Breast epithelium (tissue), 4 donors: ENCODE results near the gene OR10H1. TPM values are rescaled to one million over a fixed set of nuclear protein-coding genes. Genes with fewer than 3 reads are reported as not detected.

Source experiments
- DNase-seq, 2 donors: peaks; one replicate each; pipeline ENCODE4 v3.0.0-alpha.2; 2019; ENCODE audit warnings: low spot score in 2 of 2
- H3K27ac ChIP-seq, 2 donors: fragments of 200-600 bp; sonication (generic) in 1 of 2; one replicate each; pipeline ENCODE4 v1.5.1; 2016 to 2019; ENCODE audit warnings: mild to moderate bottlenecking in 1 of 2
- H3K27me3 ChIP-seq, 2 donors: fragments of 200-600 bp; sonication (generic) in 1 of 2; one replicate each; pipeline versions ENCODE4 v1.5.1 to v1.6.0; 2017 to 2019; ENCODE audit warnings: control low read depth in 1 of 2, mild to moderate bottlenecking in 1 of 2
- H3K36me3 ChIP-seq: fragments of 200-600 bp; one replicate; pipeline ENCODE4 v1.5.1; 2019
- H3K4me1 ChIP-seq, 2 donors: fragments of 200-600 bp; sonication (generic); one replicate each; pipeline ENCODE4 v1.5.1; 2016 to 2019; ENCODE audit warnings: control low read depth in 1 of 2
- H3K4me3 ChIP-seq, 3 donors: fragments of 200-600 bp; sonication (generic); 1 replicate in 2 of 3; 2 replicates in 1 of 3; pipeline ENCODE4 v1.5.1; 2016 to 2019; ENCODE audit warnings: mild to moderate bottlenecking in 3 of 3, moderate library complexity in 2 of 3
- H3K9me3 ChIP-seq, 2 donors: fragments of 200-600 bp; sonication (generic) in 1 of 2; one replicate each; pipeline ENCODE4 v1.5.1; 2016 to 2019; ENCODE audit warnings: control low read depth in 1 of 2
- CTCF ChIP-seq, 3 donors: fragments of 450-650 bp; IDR thresholded peaks; one replicate each; pipeline ENCODE4 v1.5.1; 2016 to 2017; ENCODE audit warnings: antibody characterized with exemption in 3 of 3, mild to moderate bottlenecking in 3 of 3, moderate library complexity in 3 of 3
- POLR2A ChIP-seq: fragments of 450-650 bp; IDR thresholded peaks from one replicate; pipeline ENCODE4 v1.6.1; 2016; ENCODE audit warnings: antibody characterized with exemption, mild to moderate bottlenecking, moderate library complexity
- POLR2AphosphoS5 ChIP-seq, 3 donors: sonication (generic); formaldehyde crosslinking; IDR thresholded peaks; one replicate each; pipeline ENCODE4 v1.6.1; 2017; ENCODE audit warnings: antibody characterized with exemption in 3 of 3
- intact Hi-C: fragments of 100-400 bp; cut with DNase I; formaldehyde crosslinking; loops from one replicate; pipeline ENCODE4 v1.15.1; 2023; ENCODE audit warnings: low total_unique reads
- total RNA-seq, 3 donors: library from RNA; depleted of rRNA; stranded (reverse); fragments of >200 nt; gene quantifications; one replicate each; pipeline ENCODE4 v1.1.0, GENCODE V29; 2016

OR10H1 gene
- not detected for total RNA-seq

- no peak within 1 kb of the TSS for H3K27ac ChIP-seq
- H3K4me3 ChIP-seq, result no peak within 1 kb of the TSS
- TF ChIP-seq POLR2A (no peak), CTCF (IDR thresholded peaks at IDR 0.05) (no peak), POLR2AphosphoS5 (IDR thresholded peaks at IDR 0.05) (no peak)
- no peaks in the 10 kb centered on the region for H3K36me3 ChIP-seq
- intact Hi-C loops, result no loop called here
- peaks cover 0 to 8% of the 10 kb centered on the region in 2 donors for H3K27me3 ChIP-seq
- H3K9me3 ChIP-seq, result no peaks in the 10 kb centered on the region
- H3K4me1 ChIP-seq, result no peaks in the 10 kb centered on the region
- DNase-seq, result no peak
Measured at GRCh38 chr19:15815306-15815705, at the start of gene OR10H1. Gene OR10H1, minus strand, starts transcription at chr19:15815664. Its CDS starts 7,627 bp downstream, at chr19:15808037.

GRCh38 chr19:15864824-15865223, 49.4 kb upstream of the OR10H1 start:
- Histone ChIP-seq H3K4me1 (no peaks in the 10 kb centered on the region), H3K27me3 (peaks cover 0 to 11% of the 10 kb centered on the region in 2 donors), H3K4me3 (no peak overlapping the region), H3K27ac (no peak overlapping the region), H3K9me3 (no peaks in the 10 kb centered on the region), H3K36me3 (no peaks in the 10 kb centered on the region)
- intact Hi-C loops, result loop anchor here (5.0 kb wide), 1 partner anchor 187 kb away; no protein-coding TSS in a partner anchor
- no peak for DNase-seq
- TF ChIP-seq CTCF (IDR thresholded peaks at IDR 0.05) (no peak), POLR2A (no peak), POLR2AphosphoS5 (IDR thresholded peaks at IDR 0.05) (no peak)

GRCh38 chr19:15863272-15863671, 47.8 kb upstream of the OR10H1 start:
- peaks cover 0 to 11% of the 10 kb centered on the region in 2 donors for H3K27me3 ChIP-seq
- DNase-seq, result no peak
- H3K4me1 ChIP-seq, result no peaks in the 10 kb centered on the region
- H3K9me3 ChIP-seq, result no peaks in the 10 kb centered on the region
- H3K27ac ChIP-seq, result no peak overlapping the region
- no peaks in the 10 kb centered on the region for H3K36me3 ChIP-seq
- intact Hi-C loops, result no loop called here
- no peak for TF ChIP-seq POLR2A
- H3K4me3 ChIP-seq, result no peak overlapping the region

- intact Hi-C loops, result no loop called here
- Histone ChIP-seq H3K4me3 (no peak overlapping the region), H3K27me3 (peaks cover 0 to 11% of the 10 kb centered on the region in 2 donors), H3K36me3 (no peaks in the 10 kb centered on the region), H3K27ac (no peak overlapping the region), H3K9me3 (no peaks in the 10 kb centered on the region), H3K4me1 (no peaks in the 10 kb centered on the region)
- TF ChIP-seq CTCF (IDR thresholded peaks at IDR 0.05), result no peak
- TF ChIP-seq POLR2AphosphoS5 (IDR thresholded peaks at IDR 0.05), result no peak
- no peak for TF ChIP-seq POLR2A
- DNase-seq, result no peak
Measured at GRCh38 chr19:15862444-15862843, 47.0 kb upstream of the OR10H1 start.

GRCh38 chr19:15860522-15860921, 45.1 kb upstream of the OR10H1 start:
- Histone ChIP-seq H3K36me3 (no peaks in the 10 kb centered on the region), H3K27ac (no peak overlapping the region), H3K4me1 (no peaks in the 10 kb centered on the region), H3K27me3 (peaks cover 0 to 11% of the 10 kb centered on the region in 2 donors), H3K4me3 (no peak overlapping the region), H3K9me3 (no peaks in the 10 kb centered on the region)
- no peak for DNase-seq
- intact Hi-C loops, result no loop called here
- no peak for TF ChIP-seq POLR2AphosphoS5 (IDR thresholded peaks at IDR 0.05)
- TF ChIP-seq CTCF (IDR thresholded peaks at IDR 0.05), result no peak
- no peak for TF ChIP-seq POLR2A

GRCh38 chr19:15859187-15859586, 43.7 kb upstream of the OR10H1 start:
- Histone ChIP-seq H3K27me3 (peaks cover 0 to 11% of the 10 kb centered on the region in 2 donors), H3K4me1 (no peaks in the 10 kb centered on the region), H3K9me3 (no peaks in the 10 kb centered on the region), H3K27ac (no peak overlapping the region), H3K36me3 (no peaks in the 10 kb centered on the region), H3K4me3 (no peak overlapping the region)
- intact Hi-C loops, result no loop called here
- TF ChIP-seq CTCF (IDR thresholded peaks at IDR 0.05), result no peak
- no peak for TF ChIP-seq POLR2AphosphoS5 (IDR thresholded peaks at IDR 0.05)
- no peak for TF ChIP-seq POLR2A
- no peak for DNase-seq
